Hepatocyte (in vitro differentiated cells): Measurements from ENCODE around the gene POLR2F.

Source experiments
- CTCF ChIP-seq: fragments of 200-600 bp; sonication (generic); IDR thresholded peaks from 2 replicates; pipeline ENCODE4 v1.5.1; 2016; ENCODE audit warnings: antibody characterized with exemption, mild to moderate bottlenecking; ENCODE audit not compliant: poor library complexity
- EZH2 ChIP-seq: fragments of 200-600 bp; sonication (generic); IDR thresholded peaks from 2 replicates; pipeline ENCODE4 v1.6.1; 2016; ENCODE audit warnings: antibody characterized with exemption, mild to moderate bottlenecking, borderline replicate concordance

- no peak for TF ChIP-seq CTCF
- TF ChIP-seq EZH2: no peak
These were observed 27.1 kb upstream of the POLR2F start for GRCh38 chr22:37926358-37926757.
